ENCODE data around the gene NBDY.

NBDY gene

DNA sequence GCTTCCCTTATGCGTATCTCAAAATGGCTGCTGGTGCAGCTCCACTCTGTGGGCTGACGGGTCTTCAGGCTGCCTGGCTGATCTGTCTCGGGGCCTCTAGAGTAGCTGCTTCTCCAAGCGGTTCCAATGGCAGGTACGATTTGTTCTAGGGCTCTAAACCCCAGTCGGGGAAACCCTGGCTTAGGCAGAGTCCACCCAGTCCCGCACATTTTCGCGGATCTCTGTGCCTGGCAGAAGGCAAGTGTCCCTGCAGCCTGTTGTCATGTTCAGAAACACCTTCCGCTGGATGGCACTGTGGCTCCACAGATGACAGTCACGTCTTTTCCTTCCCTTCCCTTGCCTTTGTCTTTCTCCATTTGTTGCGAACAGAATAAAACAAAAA is 54.4 kb downstream of the NBDY start:
- in situ Hi-C loops (cut with MboI; ENCODE audit: low sequenced_read_pairs) = no loop called here

DNA sequence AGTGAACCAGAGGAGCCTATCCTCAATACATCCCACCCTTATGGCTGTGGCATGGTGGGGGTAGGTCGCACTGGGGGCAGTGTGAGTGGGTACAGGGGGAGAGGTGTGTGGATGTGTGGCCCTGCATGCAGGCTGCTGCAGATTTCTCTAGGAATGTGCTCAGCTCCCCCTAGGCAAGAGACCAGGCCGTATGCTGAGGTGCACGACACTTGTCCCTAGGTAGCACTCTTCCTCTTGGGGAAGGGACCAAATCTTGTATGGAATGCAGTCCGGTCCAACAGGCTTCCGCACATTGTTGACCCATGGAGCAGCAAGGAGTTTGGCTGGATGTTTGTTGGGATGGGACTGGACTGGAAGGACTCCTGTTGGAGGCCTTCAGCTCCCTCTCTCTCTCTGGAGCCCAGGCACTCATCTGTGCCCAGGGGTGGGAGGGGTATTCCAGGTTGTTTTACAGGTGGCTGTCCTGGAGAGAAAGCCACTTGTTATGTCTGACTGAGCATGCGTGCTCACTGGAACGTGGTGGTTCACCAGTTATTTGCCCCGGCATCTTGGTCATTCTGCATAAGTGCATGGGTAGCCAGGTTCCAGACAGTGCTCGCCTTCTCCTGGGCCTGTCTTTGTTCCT is 55.1 kb downstream of the NBDY start:
- in situ Hi-C loops (cut with MboI; ENCODE audit: low sequenced_read_pairs) = no loop called here

DNA sequence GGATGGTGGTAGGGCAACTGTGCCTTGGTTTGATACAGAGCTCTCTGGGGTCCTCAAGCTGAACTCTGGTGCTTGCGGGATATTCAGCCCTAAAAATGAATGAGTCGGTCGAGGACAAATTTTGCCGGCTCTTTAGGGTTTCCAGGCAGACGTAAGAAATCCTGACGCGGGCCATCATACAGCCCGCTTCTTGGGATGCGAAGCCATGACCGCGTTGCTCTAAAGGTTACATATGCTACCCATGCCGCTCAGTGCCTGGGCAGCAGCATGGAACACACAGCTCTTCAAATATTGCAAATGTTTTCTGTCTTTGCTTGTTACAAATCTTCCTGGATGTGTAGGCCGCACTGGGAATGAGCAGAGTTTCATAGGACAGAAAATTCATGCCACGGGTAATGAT is 55.6 kb downstream of the NBDY start:
- in situ Hi-C loops (cut with MboI; ENCODE audit: low sequenced_read_pairs) = no loop called here

DNA sequence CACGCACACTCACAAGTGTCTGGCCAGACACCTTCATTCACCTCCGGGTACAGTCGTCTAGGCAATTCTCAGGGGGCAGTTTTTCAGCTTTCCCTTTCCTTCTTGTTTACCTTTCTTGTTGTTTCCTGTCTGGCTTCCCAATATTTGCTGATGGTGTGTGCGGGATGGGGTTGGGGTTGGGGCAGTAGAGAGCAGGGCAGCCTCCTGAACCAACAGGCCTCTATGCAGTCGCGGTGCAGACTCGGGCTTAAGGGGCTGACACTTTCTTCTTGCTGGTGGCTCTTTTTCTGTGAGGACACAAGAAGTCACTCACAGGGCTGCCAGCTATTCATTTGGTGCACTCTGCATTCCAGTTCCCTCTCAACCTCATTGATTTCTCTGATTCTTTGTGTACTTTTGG is 56.4 kb downstream of the NBDY start:
- in situ Hi-C loops (cut with MboI; ENCODE audit: low sequenced_read_pairs) = no loop called here

- in situ Hi-C loops (cut with MboI; ENCODE audit: low sequenced_read_pairs) = no loop called here
Observed at GRCh38 chrX:56786889-56787733, 58.1 kb downstream of the NBDY start.

GRCh38 chrX:56787734-56788152 is 58.7 kb downstream of the NBDY start:
- in situ Hi-C loops (cut with MboI; ENCODE audit: low sequenced_read_pairs) = no loop called here

DNA sequence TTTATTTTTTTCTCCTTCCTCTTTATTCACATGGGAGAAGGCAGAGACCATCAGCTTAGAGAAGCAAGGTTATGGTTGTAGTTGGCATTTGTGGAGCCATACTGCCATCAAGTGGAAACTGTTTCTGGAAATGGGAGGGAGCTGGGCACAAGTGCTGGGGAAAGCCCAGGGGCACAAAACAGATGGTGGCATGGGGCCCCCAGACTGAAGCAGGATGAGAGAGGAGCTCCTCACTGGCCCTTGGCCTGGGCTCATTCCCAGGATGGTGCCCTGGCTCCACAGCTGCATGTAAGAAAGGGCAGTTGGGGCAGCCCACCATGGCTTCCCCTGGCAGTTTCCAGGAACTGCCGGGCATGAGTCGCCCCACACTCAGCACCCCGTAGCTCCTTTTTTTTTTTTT is 59.2 kb downstream of the NBDY start:
- in situ Hi-C loops (cut with MboI; ENCODE audit: low sequenced_read_pairs) = no loop called here

- in situ Hi-C loops (cut with MboI; ENCODE audit: low sequenced_read_pairs) = no loop called here
Observed at GRCh38 chrX:56788717-56789122, 59.7 kb downstream of the NBDY start.

DNA sequence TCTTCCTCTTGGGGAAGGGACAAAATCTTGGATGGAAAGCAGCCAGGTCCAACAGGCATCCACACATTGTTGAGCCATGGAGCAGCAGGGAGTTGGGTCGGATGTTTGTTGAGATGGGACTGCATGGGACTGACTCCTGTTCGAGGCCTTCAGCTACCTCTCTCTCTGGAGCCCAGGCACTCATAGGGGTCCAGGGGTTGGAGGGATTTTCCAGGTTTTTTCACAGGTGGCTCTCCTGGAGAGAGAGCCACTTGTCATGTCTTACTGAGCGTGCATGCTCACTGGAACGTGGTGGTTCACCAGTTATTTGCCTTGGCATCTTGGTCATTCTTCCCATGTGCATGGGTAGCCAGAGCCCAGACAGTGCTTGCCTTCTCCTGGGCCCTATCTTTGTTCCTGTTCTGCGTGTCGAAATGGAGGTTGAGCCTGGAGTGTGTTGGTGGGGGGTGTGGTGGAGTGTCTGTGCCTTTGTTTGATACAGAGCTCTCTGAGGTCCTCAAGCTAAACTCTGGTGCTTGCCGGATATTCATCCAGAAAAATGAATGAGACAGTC is 60.6 kb downstream of the NBDY start:
- in situ Hi-C loops (cut with MboI; ENCODE audit: low sequenced_read_pairs) = no loop called here

GRCh38 chrX:56790778-56791177 is 61.7 kb downstream of the NBDY start:
- in situ Hi-C loops (cut with MboI; ENCODE audit: low sequenced_read_pairs) = no loop called here

- in situ Hi-C loops (cut with MboI; ENCODE audit: low sequenced_read_pairs) = no loop called here
Observed at GRCh38 chrX:56791456-56791855, 62.4 kb downstream of the NBDY start.

GRCh38 chrX:56792270-56793111 is 63.4 kb downstream of the NBDY start:
- in situ Hi-C loops (cut with MboI; ENCODE audit: low sequenced_read_pairs) = no loop called here

DNA sequence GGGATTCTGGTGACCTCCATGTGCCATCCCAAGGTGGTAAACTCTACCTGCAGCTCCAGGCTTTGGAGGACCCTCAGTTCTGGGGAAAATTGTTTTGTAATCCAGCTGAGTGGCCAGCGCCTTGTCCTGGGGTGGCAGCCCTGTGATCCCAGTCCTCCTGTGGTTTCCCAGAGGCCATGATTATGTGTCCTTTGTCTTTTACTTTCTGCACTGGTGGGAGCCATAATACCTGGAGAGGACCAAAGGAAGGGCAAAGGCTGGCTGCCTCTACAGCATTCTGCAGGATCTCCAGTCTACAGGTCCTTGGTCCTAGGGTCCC is 64.0 kb downstream of the NBDY start:
- in situ Hi-C loops (cut with MboI; ENCODE audit: low sequenced_read_pairs) = no loop called here

- in situ Hi-C loops (cut with MboI; ENCODE audit: low sequenced_read_pairs) = no loop called here
Observed at GRCh38 chrX:56793521-56794320, 64.7 kb downstream of the NBDY start.

- in situ Hi-C loops (cut with MboI; ENCODE audit: low sequenced_read_pairs) = no loop called here
Observed at GRCh38 chrX:56794404-56795230, 65.6 kb downstream of the NBDY start.

DNA sequence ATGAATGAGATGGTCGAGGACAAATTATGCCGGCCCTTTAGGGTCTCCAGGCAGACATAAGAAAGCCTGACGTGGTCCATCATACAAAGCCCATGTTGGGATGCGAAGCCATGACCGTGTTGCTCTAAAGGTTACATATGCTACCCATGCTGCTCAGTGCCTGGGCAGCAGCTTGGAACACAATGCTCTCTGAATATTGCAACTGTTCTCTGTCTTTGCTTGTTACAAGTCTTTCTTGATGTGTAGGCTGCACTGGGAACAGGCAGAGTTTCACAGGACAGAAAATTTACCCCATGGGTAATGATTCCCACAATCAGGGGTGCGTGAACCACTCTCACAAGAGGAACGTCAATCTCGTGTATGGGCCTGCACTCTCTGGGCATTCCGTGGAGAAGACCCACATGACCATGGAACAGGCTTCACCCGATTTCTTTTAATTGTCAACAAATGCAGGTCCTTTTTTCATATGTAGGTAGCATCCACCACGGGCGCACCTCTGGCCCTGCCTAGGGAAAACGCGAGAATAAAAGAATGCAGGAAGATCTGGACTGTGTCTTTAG is 66.3 kb downstream of the NBDY start:
- in situ Hi-C loops (cut with MboI; ENCODE audit: low sequenced_read_pairs) = no loop called here

- in situ Hi-C loops (cut with MboI; ENCODE audit: low sequenced_read_pairs) = no loop called here
Observed at GRCh38 chrX:56796641-56797395, 67.8 kb downstream of the NBDY start.

GRCh38 chrX:56797574-56798338 is 68.7 kb downstream of the NBDY start:
- in situ Hi-C loops (cut with MboI; ENCODE audit: low sequenced_read_pairs) = no loop called here
